ENCODE measurements around the gene OPCML. TPM values are rescaled to one million over a fixed set of nuclear protein-coding genes. Genes with fewer than 3 reads are reported as not detected.

The OPCML gene
- total RNA-seq, 3 donors from 2014 or later (not counting 1 experiment from before 2014, with no cell fraction given), result not detected

DNA sequence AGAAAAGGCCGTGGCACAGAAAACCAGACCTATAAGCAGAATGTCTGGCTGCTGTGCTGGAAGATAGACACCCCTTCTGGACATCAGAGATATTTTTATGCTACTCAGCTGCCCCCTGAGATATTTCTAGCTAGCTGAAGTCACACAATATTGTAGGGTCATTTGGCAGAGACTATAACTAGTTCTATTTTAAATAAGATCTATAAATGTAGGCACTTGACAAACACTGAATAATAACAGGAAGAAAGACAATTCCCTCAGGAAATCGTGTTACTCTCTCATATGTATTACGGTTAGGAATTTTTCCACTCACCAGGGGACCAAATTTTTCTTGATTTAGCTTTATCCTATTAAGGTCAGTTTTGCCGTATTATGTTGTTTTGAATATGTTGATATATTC lies 845.4 kb downstream of the OPCML start:
- H3K27ac Mint-ChIP-seq, result no peak overlapping the region
- no peaks in the 10 kb centered on the region for H3K27me3 Mint-ChIP-seq (ENCODE audit: low read depth in 2 of 2)
- no peak overlapping the region for H3K4me3 Mint-ChIP-seq
- H3K27me3 ChIP-seq (ENCODE audit: control insufficient read depth, insufficient read depth, low read length), result no peaks in the 10 kb centered on the region
- WGBS (ENCODE audit: insufficient coverage), result 62% methylated on average over 1 of the region's 4 CpGs
- no peak for DNase-seq
- no peaks in the 10 kb centered on the region for H3K36me3 Mint-ChIP-seq
- H3K9me3 ChIP-seq (ENCODE audit: control insufficient read depth, insufficient read depth, low read length), result peaks cover 3% of the 10 kb centered on the region
- intact Hi-C loops (cut with micrococcal nuclease), result no loop called here
- no peaks in the 10 kb centered on the region for H3K4me1 Mint-ChIP-seq
- no peak overlapping the region for H3K4me3 ChIP-seq (ENCODE audit: low read length)
- H3K4me1 ChIP-seq (ENCODE audit: control insufficient read depth, insufficient read depth, low read length), result no peaks in the 10 kb centered on the region
- peaks cover 0 to 2% of the 10 kb centered on the region in 2 donors for H3K9me3 Mint-ChIP-seq
- TF ChIP-seq, protein P1, sequence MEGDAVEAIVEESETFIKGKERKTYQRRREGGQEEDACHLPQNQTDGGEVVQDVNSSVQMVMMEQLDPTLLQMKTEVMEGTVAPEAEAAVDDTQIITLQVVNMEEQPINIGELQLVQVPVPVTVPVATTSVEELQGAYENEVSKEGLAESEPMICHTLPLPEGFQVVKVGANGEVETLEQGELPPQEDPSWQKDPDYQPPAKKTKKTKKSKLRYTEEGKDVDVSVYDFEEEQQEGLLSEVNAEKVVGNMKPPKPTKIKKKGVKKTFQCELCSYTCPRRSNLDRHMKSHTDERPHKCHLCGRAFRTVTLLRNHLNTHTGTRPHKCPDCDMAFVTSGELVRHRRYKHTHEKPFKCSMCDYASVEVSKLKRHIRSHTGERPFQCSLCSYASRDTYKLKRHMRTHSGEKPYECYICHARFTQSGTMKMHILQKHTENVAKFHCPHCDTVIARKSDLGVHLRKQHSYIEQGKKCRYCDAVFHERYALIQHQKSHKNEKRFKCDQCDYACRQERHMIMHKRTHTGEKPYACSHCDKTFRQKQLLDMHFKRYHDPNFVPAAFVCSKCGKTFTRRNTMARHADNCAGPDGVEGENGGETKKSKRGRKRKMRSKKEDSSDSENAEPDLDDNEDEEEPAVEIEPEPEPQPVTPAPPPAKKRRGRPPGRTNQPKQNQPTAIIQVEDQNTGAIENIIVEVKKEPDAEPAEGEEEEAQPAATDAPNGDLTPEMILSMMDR (IDR thresholded peaks at IDR 0.05), result no peak
- ATAC-seq, result no peak
- H3K36me3 ChIP-seq (ENCODE audit: control insufficient read depth, insufficient read depth, low read length), result no peaks in the 10 kb centered on the region
- H3K27ac ChIP-seq (ENCODE audit: low read length), result no peak overlapping the region

DNA sequence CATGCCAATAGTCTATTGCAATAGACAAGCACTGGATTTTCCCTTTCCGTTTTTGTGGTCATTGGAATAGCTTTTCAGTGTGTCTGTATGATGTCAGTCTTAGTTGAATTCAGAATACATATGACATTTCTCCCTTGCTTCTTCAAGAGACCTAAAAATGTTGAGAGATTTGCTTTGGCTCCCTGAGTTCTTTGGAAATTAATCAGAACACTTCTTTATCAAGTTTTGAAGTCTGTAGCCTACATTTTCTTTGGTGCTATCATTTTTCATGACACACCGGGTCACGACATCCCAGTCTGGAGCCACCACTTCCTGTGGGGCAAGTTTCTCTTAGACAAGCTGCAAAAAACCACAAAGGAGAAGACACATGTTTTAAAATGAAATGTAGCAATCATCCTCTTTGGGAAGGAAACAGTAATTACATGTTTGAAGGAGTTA lies 847.1 kb downstream of the OPCML start:
- DNase-seq, result no peak
- Mint-ChIP-seq H3K27me3 (ENCODE audit: low read depth in 2 of 2) (no peaks in the 10 kb centered on the region), H3K4me3 (no peak overlapping the region), H3K36me3 (no peaks in the 10 kb centered on the region), H3K4me1 (no peaks in the 10 kb centered on the region), H3K9me3 (no peaks in the 10 kb centered on the region), H3K27ac (no peak overlapping the region)
- no peak for ATAC-seq
- Histone ChIP-seq H3K36me3 (ENCODE audit: control insufficient read depth, insufficient read depth, low read length) (no peaks in the 10 kb centered on the region), H3K27ac (ENCODE audit: low read length) (no peak overlapping the region), H3K9me3 (ENCODE audit: control insufficient read depth, insufficient read depth, low read length) (peaks cover 3% of the 10 kb centered on the region), H3K27me3 (ENCODE audit: control insufficient read depth, insufficient read depth, low read length) (no peaks in the 10 kb centered on the region), H3K4me3 (ENCODE audit: low read length) (no peak overlapping the region), H3K4me1 (ENCODE audit: control insufficient read depth, insufficient read depth, low read length) (no peaks in the 10 kb centered on the region)
- intact Hi-C loops (cut with micrococcal nuclease), result no loop called here
- TF ChIP-seq, protein P1 (IDR thresholded peaks at IDR 0.05), result no peak
- 5% methylated on average over 3 of the region's 3 CpGs for WGBS (ENCODE audit: insufficient coverage)

DNA sequence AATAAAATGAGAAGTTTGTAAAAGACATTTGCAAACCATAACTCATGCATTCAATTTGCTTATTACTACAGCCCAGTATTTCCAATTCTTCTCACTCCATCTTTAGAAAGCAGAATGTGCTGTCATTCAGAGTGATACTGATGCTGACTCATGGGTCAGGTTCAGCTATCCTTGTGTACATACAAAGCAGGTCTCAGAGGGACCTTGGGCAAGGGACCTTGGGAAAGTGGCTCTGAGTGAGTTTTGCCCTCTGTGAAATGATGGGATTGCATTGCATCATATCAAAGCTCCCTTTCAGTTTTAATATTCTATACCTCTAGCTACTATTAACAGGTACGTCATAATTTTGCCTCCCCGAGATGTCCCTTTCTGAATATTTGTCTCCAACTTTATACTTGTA lies 848.7 kb downstream of the OPCML start:
- Histone ChIP-seq H3K9me3 (ENCODE audit: control insufficient read depth, insufficient read depth, low read length) (peaks cover 3% of the 10 kb centered on the region), H3K27ac (ENCODE audit: low read length) (no peak overlapping the region), H3K4me1 (ENCODE audit: control insufficient read depth, insufficient read depth, low read length) (no peaks in the 10 kb centered on the region), H3K36me3 (ENCODE audit: control insufficient read depth, insufficient read depth, low read length) (no peaks in the 10 kb centered on the region), H3K27me3 (ENCODE audit: control insufficient read depth, insufficient read depth, low read length) (no peaks in the 10 kb centered on the region), H3K4me3 (ENCODE audit: low read length) (no peak overlapping the region)
- TF ChIP-seq, protein P1 (IDR thresholded peaks at IDR 0.05), result no peak
- no peak overlapping the region for H3K4me3 Mint-ChIP-seq
- H3K27me3 Mint-ChIP-seq (ENCODE audit: low read depth in 2 of 2), result no peaks in the 10 kb centered on the region
- H3K27ac Mint-ChIP-seq, result no peak overlapping the region
- 90% methylated on average over 2 of the region's 2 CpGs for WGBS (ENCODE audit: insufficient coverage)
- H3K9me3 Mint-ChIP-seq, result peaks cover 0 to 5% of the 10 kb centered on the region in 2 donors
- ATAC-seq (no peak), DNase-seq (no peak)
- intact Hi-C loops (cut with micrococcal nuclease), result no loop called here
- H3K4me1 Mint-ChIP-seq, result no peaks in the 10 kb centered on the region
- no peaks in the 10 kb centered on the region for H3K36me3 Mint-ChIP-seq

DNA sequence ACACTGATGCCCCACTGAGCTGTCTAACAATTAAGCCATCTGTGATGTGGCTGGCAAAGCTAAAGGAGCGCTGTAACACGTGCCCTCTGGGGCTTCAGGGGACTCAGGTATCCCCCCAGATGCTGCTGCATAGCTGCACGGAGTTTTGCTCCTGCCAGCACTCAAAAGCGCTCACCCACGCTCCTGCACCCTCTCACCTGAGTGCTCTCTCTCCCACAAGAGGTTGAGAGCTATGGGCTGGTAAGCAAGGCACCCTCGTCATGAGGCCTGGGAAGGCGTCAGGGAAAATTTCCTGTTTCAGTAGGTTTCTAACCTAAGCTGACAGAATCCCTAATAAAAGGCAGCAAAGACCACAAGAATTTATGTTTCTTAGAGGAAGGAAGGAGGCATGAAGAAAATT lies 850.3 kb downstream of the OPCML start:
- H3K27ac Mint-ChIP-seq, result no peak overlapping the region
- Histone ChIP-seq H3K36me3 (ENCODE audit: control insufficient read depth, insufficient read depth, low read length) (no peaks in the 10 kb centered on the region), H3K4me1 (ENCODE audit: control insufficient read depth, insufficient read depth, low read length) (no peaks in the 10 kb centered on the region), H3K27ac (ENCODE audit: low read length) (no peak overlapping the region), H3K27me3 (ENCODE audit: control insufficient read depth, insufficient read depth, low read length) (no peaks in the 10 kb centered on the region), H3K4me3 (ENCODE audit: low read length) (no peak overlapping the region), H3K9me3 (ENCODE audit: control insufficient read depth, insufficient read depth, low read length) (peaks cover 3% of the 10 kb centered on the region)
- DNase-seq, result no peak
- H3K4me3 Mint-ChIP-seq, result no peak overlapping the region
- intact Hi-C loops (cut with micrococcal nuclease), result no loop called here
- 71% methylated on average over 6 of the region's 7 CpGs for WGBS (ENCODE audit: insufficient coverage)
- no peaks in the 10 kb centered on the region for H3K4me1 Mint-ChIP-seq
- H3K36me3 Mint-ChIP-seq, result no peaks in the 10 kb centered on the region
- peaks cover 0 to 5% of the 10 kb centered on the region in 2 donors for H3K9me3 Mint-ChIP-seq
- TF ChIP-seq, protein P1 (IDR thresholded peaks at IDR 0.05), result no peak
- no peaks in the 10 kb centered on the region for H3K27me3 Mint-ChIP-seq (ENCODE audit: low read depth in 2 of 2)
- no peak for ATAC-seq

Data from natural killer cell (primary cell).